ENCODE data around the gene EFS.

The EFS gene

DNA sequence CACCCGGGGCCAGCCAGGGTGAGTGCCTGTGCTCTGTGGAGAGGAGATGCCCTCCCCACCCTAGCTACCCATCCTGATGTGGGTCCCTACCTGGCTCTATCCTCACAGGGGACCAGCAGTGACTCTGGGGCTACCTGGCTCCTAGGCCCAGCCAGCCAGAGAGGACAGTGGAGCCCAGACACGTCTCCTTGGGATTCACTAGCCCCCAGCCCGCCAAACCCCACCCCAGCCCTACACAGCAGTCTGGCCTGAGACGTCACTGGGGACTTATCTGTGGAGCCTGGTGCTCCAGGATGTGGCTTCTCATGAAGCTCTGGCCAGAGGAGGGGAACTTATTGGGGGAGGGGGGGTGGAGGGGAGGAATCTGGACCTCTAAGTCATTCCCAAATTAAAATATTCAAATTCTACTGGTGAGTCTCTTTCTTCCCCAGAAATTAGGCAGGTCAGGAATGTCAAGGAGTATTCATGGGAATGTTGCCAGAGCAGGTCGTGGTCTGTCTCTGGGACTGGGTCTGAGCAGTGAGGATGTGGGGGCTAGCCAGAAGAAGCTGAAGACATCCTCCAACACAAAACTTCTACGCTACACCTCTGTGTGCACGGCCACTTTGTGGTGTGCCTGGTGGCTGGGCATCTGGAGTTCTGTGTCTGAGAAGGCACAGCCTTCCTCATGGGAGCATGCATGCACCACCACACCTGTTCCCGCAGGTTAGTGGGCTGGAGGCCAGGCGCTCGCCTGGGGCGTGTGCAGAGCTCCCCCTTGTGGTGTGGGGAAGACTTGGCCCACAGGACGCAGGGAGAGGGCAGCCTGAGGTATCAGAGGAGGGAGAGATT, 14.6 kb upstream of the EFS start:
- DNase-seq (ENCODE audit: low read depth): no peak

DNA sequence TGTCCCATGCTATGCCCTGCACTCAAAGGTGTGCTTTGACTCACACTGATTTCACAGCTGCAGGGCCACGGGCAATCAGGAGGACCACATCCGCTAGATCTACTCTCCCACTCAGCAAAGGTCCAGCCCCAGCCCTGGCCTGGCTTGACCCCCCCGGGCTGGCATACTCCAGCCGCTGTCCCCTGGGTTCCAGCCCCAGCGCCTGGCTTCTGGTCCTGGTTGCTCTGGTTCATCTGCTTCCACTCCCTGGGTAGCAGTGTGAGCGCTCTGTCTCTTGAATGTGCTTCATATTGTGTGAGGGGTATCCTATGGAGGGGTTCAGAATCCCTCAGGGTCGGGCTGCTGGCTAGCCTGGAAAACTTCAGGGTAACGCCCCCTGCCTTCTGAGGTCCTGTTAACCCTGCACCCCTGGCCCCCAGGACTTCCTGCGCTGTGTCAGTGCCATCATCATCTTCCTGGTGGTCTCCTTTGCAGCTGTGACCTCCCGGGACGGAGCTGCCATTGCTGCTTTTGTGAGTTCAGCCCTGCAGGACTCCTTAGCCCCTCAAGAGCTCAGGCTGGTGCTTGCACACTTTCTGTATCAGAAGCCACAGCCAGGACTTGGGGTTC, 13.7 kb upstream of the EFS start:
- DNase-seq (ENCODE audit: low read depth): no peak

DNA sequence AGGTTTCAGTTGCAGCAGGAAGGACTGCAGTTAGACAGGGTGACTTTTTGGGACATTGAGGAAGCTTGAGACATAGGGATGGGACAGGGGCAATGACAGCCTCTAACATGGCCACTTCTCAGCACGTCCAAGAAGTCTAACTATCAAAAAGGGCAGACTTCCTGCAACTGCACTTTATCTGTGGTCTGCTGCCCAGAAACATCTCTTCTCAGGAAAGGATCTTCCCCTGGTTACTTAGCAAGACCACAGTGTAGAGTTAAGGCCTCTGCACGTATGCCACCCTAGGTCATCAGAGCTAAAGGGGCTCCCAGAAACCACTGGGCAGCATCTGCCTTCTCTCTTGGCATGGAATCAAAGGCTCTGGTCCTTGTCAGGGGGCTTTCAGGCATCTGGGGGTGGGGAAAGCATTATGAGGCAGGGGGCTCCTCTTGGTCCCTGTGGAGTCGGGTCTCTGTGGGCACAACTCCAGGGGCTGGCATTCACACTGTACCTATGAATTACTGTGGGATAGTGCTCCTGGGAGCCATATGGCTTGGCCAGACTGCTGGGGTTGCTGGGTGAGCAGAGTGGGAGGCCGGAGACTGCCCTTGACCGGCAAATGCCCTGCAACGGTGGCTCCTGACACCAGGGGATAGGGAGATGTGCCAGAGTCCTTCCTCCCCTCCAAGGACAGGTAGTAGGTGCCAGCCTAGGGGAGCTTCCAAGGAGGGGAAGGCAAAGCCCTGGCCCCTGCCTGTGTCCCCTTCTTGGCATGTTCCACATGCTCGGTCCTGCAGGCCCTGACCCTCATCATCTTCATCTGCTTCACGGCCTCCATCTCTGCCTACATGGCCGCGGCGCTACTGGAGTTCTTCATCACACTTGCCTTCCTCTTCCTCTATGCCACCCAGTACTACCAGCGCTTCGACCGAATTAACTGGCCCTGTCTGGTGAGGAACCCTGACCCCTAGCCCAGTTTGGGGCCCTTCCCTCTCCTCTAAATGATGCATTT, 12.9 kb upstream of the EFS start:
- DNase-seq (ENCODE audit: low read depth): no peak

DNA sequence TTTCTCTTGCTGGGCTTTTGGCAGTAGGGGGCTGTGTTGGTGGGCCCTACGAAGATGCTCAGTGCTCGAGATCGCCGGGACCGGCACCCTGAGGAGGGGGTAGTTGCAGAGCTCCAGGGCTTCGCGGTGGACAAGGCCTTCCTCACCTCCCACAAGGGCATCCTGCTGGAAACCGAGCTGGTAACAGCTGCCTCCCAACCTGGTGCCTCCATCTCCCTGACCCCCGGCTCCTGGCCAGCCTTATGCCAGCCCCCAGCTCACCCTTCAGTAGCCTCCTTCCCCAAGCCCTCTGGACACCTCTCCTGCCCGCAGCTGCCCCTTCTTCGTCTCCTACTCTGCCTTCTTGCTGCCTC, 12.2 kb upstream of the EFS start:
- no peak for DNase-seq (ENCODE audit: low read depth)

DNA sequence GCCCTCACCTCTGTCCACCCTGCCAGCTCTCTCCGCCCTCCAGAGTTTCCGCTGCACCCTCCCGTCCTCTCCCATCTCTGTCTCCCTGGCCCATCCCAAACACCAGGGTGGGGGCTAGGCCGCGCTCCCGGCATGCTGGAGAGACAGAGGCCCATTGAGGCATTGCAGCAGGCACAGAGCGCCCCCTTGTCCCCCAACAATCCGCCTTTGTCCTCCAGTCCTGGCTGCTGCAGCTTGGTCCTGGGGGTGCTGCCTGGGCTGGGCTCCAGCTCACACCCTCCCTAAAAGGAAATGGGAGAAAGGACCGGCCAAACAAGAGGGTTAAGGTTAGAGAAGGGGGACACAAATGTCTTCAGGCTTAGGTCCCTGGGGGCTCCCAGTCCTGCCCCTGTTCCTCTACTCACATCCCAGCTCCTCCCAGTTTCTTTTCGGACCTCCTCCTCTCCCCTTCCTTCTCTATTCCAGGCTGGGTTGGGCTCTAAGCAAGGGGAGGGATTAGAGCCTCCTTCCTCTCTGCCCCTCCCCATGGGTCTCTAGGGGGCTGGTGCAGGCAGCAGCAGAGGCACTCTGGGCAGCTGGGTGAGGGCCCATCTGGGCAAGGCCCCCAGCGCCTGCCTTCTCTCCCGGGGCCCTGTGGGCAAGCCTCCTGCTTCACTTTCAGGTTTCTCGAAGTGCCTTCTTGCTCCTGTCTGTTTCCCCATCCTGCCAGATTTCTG, 11.7 kb upstream of the EFS start, which contains the start of gene CMTM5:
Gene CMTM5 (plus strand): TSS at position 565 of the 716 bp plus-strand sequence. CDS start 206 bp downstream, outside the sequence.
- no peak for DNase-seq (ENCODE audit: low read depth)

DNA sequence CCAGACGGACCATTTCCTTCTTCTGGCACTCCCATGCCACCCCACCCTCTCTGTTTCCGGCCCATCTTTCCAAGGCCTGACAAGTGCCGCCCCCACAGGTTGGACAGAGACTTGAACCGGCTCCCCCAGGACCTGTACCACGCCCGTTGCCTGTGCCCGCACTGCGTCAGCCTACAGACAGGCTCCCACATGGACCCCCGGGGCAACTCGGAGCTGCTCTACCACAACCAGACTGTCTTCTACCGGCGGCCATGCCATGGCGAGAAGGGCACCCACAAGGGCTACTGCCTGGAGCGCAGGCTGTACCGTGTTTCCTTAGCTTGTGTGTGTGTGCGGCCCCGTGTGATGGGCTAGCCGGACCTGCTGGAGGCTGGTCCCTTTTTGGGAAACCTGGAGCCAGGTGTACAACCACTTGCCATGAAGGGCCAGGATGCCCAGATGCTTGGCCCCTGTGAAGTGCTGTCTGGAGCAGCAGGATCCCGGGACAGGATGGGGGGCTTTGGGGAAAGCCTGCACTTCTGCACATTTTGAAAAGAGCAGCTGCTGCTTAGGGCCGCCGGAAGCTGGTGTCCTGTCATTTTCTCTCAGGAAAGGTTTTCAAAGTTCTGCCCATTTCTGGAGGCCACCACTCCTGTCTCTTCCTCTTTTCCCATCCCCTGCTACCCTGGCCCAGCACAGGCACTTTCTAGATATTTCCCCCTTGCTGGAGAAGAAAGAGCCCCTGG, 10.7 kb upstream of the EFS start:
- no peak for DNase-seq (ENCODE audit: low read depth)

DNA sequence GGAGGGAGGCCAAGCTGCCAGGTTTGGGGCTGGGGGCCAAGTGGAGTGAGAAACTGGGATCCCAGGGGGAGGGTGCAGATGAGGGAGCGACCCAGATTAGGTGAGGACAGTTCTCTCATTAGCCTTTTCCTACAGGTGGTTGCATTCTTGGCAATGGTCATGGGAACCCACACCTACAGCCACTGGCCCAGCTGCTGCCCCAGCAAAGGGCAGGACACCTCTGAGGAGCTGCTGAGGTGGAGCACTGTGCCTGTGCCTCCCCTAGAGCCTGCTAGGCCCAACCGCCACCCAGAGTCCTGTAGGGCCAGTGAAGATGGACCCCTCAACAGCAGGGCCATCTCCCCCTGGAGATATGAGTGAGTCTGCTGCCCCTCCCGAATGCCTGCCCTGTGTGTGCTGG, 8.1 kb upstream of the EFS start:
- DNase-seq (ENCODE audit: low read depth): no peak

DNA sequence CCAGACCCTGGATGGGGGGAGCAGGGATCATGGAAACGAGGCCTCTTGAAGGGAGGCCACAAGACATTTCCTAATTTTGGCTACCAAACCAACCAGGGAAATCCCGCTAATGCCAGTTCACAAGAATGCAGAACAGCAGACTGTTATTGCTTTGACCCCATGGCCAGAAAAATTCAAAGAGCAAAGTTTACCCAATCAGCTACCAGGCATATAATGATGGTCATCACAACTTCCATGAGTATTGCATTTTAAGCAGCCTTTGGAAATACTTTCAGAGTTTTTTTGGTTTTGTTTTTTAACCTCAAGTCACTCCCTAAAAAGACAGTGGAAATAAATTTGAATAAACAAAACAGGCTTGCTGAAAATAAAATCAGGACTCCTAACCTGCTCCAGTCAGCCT, 7.5 kb upstream of the EFS start, which contains the start of gene IL25:
Gene IL25 (plus strand): TSS at position 301 of the 400 bp plus-strand sequence.
- DNase-seq (ENCODE audit: low read depth): no peak

DNA sequence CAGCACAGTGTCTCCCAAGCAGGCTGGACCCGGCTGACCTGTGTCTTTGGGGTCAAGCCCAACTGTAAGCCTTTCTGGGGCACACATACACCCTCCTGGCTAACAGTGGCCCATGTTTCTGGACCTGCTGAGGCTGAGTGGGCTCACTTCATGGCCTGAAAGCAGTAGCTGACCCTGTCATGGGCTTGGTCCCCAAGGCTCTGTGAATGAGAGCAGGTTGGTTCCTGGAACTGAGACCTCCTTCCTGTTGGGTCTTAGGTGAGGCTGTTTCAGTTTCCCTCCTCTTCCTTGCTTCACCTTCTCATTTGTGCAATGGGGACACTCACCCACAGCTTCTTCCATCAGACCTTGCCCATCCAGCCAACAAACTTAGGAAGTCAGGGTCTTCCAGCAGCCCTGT, 6.9 kb upstream of the EFS start:
- no peak for DNase-seq (ENCODE audit: low read depth)

DNA sequence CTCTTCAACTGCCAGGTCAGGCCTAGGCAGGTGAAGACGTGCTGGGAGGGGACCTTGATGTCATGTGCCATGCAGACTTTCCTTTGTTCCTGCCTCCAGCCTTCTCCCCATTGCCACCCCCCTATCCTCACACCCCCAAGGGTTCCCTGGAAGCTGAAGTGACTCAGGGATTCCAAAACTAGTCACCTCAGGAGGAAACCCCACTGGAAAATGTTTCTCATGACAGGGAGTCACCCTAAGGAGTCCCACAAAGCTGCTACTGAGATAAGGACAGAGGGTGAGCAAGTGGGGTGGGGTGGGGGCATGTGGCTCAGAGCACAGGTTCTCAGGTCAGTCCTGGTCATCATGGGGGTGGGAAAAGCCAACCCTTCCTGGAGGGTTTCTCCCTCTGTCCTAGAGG, 5.2 kb upstream of the EFS start:
- no peak for DNase-seq (ENCODE audit: low read depth)

DNA sequence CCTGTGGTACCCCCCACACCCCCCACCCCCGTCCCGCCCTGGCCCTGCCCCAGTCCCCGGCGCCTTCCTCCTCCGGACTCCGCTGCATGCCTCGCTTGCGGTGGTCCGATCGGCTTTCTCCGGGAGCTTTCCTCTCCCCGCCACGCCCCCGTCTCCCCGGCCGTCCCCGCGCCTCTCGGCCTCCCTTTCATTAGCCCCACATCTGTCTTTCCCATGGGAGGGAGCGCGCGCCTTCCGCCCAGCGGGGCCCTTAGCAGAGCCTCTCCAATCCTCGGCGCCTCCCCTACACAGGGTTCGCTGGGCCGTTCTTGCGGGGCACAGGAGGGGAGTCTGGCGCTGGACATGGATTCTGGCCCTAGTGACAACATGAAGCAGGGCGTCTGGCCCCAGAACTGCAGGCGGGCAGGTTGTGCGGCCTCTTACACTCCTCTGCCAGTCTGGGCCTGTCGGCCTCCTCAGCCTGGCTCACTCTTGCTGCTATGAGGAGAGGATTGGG, 1.5 kb upstream of the EFS start:
- no peak for DNase-seq (ENCODE audit: low read depth)

DNA sequence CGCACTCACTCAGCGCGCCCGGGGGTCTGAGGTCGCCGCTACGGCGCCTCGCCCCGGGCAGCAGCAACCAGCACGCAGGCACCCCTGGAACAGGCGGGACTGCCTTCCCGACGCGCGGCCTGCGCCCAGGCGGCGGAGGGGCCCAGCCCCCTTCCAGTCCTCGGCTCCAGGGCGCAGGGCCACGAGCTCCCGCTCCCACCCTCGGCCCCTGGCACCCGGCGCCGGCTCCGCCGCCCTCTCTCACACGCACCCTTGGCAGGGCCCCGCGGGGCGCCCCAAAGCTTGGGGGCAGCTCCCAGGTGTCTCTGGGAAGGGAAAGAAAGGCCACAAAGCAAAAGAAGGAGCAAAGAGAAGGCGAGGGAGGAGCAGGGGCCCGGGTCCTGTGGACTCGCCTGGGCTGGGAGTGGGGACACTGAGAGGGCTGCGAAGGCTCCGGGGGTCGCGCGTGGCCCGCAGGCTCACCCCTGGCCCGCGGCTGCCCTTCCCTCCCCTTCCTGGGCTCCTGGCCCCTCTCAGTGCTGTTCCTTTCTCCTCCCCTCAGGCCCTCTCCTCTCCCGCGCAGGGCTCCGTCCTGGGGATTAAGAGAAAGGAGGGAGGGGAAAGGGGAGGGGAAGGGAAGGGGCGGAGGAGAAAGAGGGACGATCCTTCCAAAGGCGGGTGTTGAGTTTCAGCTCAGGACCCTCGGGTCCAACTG, 907 bp upstream of the EFS start:
- DNase-seq (ENCODE audit: low read depth): no peak

DNA sequence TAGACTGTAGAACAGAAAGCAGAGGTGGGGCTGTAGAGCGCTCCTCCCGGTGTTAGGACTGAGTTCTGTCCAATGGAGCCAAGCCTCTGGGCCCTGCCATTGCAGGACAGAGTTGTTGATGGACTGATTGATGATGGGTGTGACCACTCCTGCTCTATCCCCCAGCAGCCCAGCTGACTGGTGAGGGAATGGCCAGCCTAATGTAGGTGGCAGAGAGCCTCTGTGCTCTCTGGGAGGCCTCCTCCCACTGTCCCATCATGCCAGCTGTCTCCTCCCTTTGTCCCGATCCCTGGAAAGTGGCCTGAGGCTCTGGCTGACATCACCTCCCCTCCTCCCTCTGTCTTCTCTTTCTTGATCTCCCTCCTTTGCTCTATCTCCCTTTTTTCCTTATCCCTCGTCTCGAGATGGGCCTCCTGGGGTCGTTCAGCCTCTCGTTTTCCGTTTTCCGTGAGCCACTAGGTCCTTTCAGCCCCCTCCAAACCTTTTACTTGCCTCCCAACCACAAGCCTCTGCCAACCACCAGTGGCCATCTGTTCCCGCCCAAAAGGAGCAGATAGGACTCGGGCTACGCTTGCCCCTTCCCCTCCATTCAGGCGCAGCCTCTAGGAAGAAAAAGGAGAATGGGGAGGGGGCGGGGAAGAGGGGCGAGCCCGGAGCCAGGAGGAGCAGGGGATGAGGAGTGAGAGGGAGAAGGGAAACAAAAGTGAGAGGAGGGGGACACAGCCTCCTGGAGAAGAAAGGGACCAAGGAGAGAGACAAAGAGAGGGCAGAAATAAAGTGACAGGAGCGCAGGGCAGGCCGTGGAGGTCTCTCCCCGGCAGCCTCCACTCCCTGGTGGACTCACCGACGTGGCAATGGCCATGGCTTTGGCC, 572 bp downstream of the EFS start:
- DNase-seq (ENCODE audit: low read depth): no peak

DNA sequence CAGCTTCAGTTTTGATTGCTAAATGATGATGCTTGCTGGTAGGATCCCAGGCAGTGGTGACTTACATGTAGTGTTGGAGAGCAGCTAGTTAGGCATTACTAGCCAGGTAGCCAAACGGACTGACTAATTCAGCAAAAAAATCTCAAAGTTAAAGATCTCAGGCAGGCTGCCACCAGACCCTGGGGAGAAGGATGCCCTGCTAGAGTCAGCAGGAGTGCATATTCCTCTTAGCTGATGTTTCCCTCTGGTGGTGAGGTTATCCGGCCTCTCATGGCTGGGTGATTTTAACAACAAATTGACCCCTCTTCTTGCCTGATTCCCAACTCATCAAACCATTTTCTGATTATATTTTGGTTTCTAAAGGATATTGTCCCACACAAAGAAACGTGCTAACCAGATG, 2.8 kb downstream of the EFS start:
- DNase-seq (ENCODE audit: low read depth): no peak

DNA sequence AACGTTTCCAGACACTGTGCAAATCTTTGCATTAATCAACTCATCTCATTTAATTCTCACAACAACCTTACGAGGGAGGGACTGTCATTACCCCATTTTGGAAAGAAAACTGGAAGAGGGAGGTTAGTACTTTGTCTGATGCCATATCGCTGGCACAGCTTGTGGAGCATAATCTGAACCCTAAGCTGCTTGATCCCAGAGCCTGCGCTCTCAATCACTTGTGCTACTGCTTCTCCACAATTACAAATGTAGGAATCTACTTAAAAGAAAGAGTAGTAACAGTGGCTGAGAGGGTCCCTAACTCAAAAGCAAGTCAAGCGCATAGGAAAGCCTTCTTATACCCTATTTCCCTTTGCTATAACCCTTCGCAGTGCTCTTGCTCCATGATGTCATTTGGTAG, 3.2 kb downstream of the EFS start:
- DNase-seq (ENCODE audit: low read depth): no peak

DNA sequence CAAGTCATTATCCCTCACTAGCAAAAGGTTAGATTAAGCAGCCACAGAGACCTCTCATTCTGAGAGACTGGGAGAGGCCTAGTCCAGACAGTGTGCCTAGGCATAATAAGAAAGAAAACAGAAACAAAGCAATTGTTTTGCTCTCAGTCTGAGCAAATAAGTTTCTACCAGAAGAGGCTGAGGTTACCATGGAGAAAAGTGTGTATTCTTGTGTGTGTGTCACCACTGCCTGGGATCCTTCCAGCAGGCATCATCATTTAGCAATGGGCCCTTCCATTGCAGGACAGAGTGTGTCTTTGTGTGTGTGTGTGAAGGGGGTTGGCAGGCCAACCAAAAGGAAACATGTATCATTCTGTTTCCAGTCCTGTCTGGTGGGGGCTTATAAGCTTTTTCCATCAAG, 3.7 kb downstream of the EFS start:
- DNase-seq (ENCODE audit: low read depth): no peak

DNA sequence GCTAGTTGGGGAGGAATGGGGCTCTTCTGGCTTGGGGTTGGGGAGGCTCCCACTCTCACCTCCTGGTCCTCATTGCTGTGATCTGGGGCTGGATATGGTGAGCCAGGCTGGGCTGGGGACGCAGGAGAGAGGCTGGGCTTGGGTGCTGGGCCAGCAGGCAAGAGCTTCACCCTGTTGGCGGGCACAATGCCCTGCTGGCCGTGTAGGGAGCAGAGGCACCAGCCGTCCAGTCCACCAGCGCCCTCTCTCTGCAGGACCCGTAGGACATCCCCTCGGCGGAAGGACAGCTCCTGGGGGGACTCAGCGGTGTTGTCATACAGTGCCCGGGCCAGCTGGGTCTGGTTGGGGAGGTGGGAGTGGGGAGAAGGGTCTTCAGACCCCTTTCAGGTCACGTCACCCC, 4.5 kb downstream of the EFS start:
- no peak for DNase-seq (ENCODE audit: low read depth)

DNA sequence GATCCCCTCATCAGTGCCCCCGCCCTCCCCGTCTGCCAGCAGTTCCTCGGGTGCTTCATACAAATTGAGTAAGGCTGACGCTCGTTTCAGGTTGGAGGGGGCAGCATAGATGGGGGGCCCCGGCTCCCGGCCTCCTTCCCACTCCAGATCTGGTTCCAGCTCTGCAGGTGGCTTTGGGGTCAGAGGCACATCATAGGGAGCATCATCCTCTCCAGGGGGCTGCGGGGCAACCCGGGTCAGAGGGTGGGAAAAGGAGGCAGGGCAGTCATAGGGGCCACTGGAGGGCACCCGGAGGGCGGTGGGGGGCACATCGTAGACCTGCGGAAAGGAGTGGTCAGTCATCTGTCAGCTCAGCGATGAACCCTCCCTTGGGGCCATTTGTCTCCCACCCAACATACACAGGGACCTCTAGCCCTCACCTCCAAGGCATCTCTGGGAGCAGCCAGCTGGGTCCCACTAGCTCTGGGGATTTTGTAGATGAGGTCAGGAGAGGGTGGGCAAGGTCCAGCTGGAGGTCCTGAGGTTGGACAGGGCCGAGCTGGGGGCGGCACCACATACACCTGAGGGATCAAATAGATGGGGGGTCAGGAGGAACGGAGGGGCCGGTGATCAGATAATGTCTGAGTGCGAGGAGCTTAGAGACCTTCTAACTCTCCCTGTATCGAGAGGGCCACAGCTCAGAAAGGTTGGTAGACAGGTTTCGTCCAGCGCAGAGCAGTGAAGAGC, 5.1 kb downstream of the EFS start:
- no peak for DNase-seq (ENCODE audit: low read depth)

DNA sequence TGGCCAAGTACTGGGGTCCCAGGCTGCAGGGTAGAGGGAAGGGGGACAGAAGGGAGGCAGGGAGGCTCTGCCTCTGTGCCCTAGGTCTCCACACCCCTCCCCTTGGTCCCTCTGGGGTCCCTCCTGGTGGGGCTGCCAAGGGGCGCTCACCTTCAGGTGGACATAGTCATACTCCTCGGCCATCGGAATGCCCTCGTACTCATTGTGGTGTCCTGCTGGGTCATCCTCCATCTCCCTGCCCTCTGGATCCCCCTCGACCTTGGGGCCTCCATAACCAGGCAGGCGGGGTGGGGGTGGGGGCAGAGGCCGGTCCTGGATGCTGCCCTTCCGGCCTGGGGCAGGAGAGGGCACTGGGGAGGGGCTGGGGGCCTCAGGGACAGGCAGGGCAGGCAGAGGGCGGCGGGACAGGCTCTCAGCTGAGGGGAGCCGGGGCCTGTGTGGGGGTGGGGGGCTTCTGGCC, 5.8 kb downstream of the EFS start:
- DNase-seq (ENCODE audit: low read depth): no peak
